ENCODE results near the gene HOXB2.

DNA sequence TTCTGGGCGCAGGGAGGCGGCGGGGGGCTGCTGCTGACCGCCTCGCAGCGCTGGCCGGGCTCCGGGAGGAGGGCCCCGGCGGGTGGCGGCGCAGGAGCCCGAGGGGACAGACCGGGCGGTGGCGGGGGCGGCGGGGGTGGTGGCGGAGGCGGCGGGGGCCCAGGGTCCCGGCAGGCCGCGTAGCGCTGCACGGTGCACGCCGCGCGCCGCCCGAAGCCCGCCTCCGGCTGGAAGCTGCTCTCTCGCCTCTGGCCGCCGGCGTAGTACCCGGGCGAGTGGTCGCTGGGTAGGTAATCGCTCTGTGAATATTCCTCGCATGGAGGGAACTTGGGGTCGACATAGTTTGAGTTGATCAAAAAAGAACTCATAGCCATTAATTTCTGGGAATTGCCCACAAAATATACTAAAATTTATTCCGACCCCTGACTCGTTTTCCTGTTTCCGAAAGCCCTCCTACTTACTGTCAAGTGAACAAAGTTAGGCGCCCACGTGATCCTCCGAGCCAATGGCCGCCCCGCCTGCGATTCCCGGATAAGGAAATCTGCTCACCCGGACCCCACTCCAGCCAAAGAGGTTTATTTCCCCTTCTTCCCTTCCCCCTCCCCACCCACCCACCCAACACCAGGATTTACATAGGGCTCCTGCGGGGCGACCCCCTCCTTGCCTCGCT, 33.2 kb upstream of the HOXB2 start, which contains the start of gene HOXB4:
- TF ChIP-seq, protein P1, sequence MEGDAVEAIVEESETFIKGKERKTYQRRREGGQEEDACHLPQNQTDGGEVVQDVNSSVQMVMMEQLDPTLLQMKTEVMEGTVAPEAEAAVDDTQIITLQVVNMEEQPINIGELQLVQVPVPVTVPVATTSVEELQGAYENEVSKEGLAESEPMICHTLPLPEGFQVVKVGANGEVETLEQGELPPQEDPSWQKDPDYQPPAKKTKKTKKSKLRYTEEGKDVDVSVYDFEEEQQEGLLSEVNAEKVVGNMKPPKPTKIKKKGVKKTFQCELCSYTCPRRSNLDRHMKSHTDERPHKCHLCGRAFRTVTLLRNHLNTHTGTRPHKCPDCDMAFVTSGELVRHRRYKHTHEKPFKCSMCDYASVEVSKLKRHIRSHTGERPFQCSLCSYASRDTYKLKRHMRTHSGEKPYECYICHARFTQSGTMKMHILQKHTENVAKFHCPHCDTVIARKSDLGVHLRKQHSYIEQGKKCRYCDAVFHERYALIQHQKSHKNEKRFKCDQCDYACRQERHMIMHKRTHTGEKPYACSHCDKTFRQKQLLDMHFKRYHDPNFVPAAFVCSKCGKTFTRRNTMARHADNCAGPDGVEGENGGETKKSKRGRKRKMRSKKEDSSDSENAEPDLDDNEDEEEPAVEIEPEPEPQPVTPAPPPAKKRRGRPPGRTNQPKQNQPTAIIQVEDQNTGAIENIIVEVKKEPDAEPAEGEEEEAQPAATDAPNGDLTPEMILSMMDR (IDR thresholded peaks at IDR 0.05; ENCODE audit: low read length): no peak
- no peak for TF ChIP-seq EZH2 (IDR thresholded peaks at IDR 0.05; ENCODE audit: borderline replicate concordance, low read length)
